ENCODE data around the gene ADH1B.
"Not testable (repeated sequence)": the region's sequence is repeated elsewhere in the genome, so short reads cannot be mapped to it uniquely, and the experiment has no call there.

Gene ADH1B

GRCh38 chr4:99323756-99324155 lies 2.6 kb upstream of the ADH1B start:
- peaks cover 32% of the 10 kb centered on the region for H3K4me1 ChIP-seq (ENCODE audit: insufficient read depth, low read length)
- H3K4me3 ChIP-seq (ENCODE audit: low read depth in 1 of 2, low read length in 2 of 2), result peak overlapping the region in 1 of 2 donors; percentile 2
- H3K9me3 ChIP-seq (ENCODE audit: low read length), result no peaks in the 10 kb centered on the region
- no peaks in the 10 kb centered on the region for H3K36me3 ChIP-seq (ENCODE audit: insufficient read depth, low read length)
- H3K27me3 ChIP-seq (ENCODE audit: control insufficient read depth in 1 of 2, insufficient read depth in 2 of 2, low read length in 2 of 2), result no peaks in the 10 kb centered on the region
- no peak overlapping the region for H3K9ac ChIP-seq (ENCODE audit: low read length)
- peak overlapping the region; percentile 63 for H3K27ac ChIP-seq (ENCODE audit: low read depth, low read length)

GRCh38 chr4:99317811-99318210 lies 3.4 kb downstream of the ADH1B start:
- H3K36me3 ChIP-seq (ENCODE audit: insufficient read depth, low read length); H3K9me3 ChIP-seq (ENCODE audit: low read length); H3K4me1 ChIP-seq (ENCODE audit: insufficient read depth, low read length); H3K9ac ChIP-seq (ENCODE audit: low read length); H3K27ac ChIP-seq (ENCODE audit: low read depth, low read length); H3K27me3 ChIP-seq (ENCODE audit: control insufficient read depth in 1 of 2, insufficient read depth in 2 of 2, low read length in 2 of 2): not testable (repeated sequence)
- H3K4me3 ChIP-seq (ENCODE audit: low read depth in 1 of 2, low read length in 2 of 2), result peak overlapping the region in 1 of 2 donors; percentile 47

- Histone ChIP-seq H3K9me3 (ENCODE audit: low read length) (no peaks in the 10 kb centered on the region), H3K9ac (ENCODE audit: low read length) (no peak overlapping the region), H3K4me3 (ENCODE audit: low read depth in 1 of 2, low read length in 2 of 2) (peak overlapping the region in 1 of 2 donors; percentile 47), H3K27ac (ENCODE audit: low read depth, low read length) (no peak overlapping the region), H3K36me3 (ENCODE audit: insufficient read depth, low read length) (peaks cover 5% of the 10 kb centered on the region), H3K4me1 (ENCODE audit: insufficient read depth, low read length) (no peaks in the 10 kb centered on the region), H3K27me3 (ENCODE audit: control insufficient read depth in 1 of 2, insufficient read depth in 2 of 2, low read length in 2 of 2) (no peaks in the 10 kb centered on the region)
Measured at GRCh38 chr4:99317354-99317753, 3.8 kb downstream of the ADH1B start.

GRCh38 chr4:99315839-99316238 lies 5.4 kb downstream of the ADH1B start:
- Histone ChIP-seq H3K9me3 (ENCODE audit: low read length) (no peaks in the 10 kb centered on the region), H3K4me3 (ENCODE audit: low read depth in 1 of 2, low read length in 2 of 2) (peak overlapping the region; percentile 18 to 35), H3K4me1 (ENCODE audit: insufficient read depth, low read length) (no peaks in the 10 kb centered on the region), H3K27me3 (ENCODE audit: control insufficient read depth in 1 of 2, insufficient read depth in 2 of 2, low read length in 2 of 2) (no peaks in the 10 kb centered on the region), H3K27ac (ENCODE audit: low read depth, low read length) (no peak overlapping the region), H3K9ac (ENCODE audit: low read length) (no peak overlapping the region), H3K36me3 (ENCODE audit: insufficient read depth, low read length) (peaks cover 5% of the 10 kb centered on the region)

- H3K9me3 ChIP-seq (ENCODE audit: low read length), result no peaks in the 10 kb centered on the region
- H3K36me3 ChIP-seq (ENCODE audit: insufficient read depth, low read length), result peaks cover 5% of the 10 kb centered on the region
- H3K27me3 ChIP-seq (ENCODE audit: control insufficient read depth in 1 of 2, insufficient read depth in 2 of 2, low read length in 2 of 2), result no peaks in the 10 kb centered on the region
- H3K27ac ChIP-seq (ENCODE audit: low read depth, low read length), result no peak overlapping the region
- H3K4me3 ChIP-seq (ENCODE audit: low read depth in 1 of 2, low read length in 2 of 2), result peak overlapping the region in 1 of 2 donors; percentile 11
- H3K9ac ChIP-seq (ENCODE audit: low read length), result no peak overlapping the region
- no peaks in the 10 kb centered on the region for H3K4me1 ChIP-seq (ENCODE audit: insufficient read depth, low read length)
Measured at GRCh38 chr4:99314211-99314610, 7.0 kb downstream of the ADH1B start.

GRCh38 chr4:99310389-99310788 lies 10.8 kb downstream of the ADH1B start:
- Histone ChIP-seq H3K9me3 (ENCODE audit: low read length) (no peaks in the 10 kb centered on the region), H3K9ac (ENCODE audit: low read length) (no peak overlapping the region), H3K27ac (ENCODE audit: low read depth, low read length) (no peak overlapping the region)

GRCh38 chr4:99305638-99306400 lies 15.4 kb downstream of the ADH1B start:
- Histone ChIP-seq H3K9me3 (ENCODE audit: low read length) (no peaks in the 10 kb centered on the region), H3K9ac (ENCODE audit: low read length) (no peak overlapping the region), H3K27me3 (ENCODE audit: control insufficient read depth in 1 of 2, insufficient read depth in 2 of 2, low read length in 2 of 2) (no peaks in the 10 kb centered on the region), H3K4me3 (ENCODE audit: low read depth in 1 of 2, low read length in 2 of 2) (no peak overlapping the region), H3K36me3 (ENCODE audit: insufficient read depth, low read length) (no peaks in the 10 kb centered on the region), H3K4me1 (ENCODE audit: insufficient read depth, low read length) (peaks cover 11% of the 10 kb centered on the region), H3K27ac (ENCODE audit: low read depth, low read length) (no peak overlapping the region)

More at GRCh38 chr4:99310389-99310788, 10.8 kb downstream of the ADH1B start:
- Histone ChIP-seq H3K4me3 (ENCODE audit: low read depth in 1 of 2, low read length in 2 of 2) (no peak overlapping the region), H3K27me3 (ENCODE audit: control insufficient read depth in 1 of 2, insufficient read depth in 2 of 2, low read length in 2 of 2) (no peaks in the 10 kb centered on the region), H3K36me3 (ENCODE audit: insufficient read depth, low read length) (no peaks in the 10 kb centered on the region), H3K4me1 (ENCODE audit: insufficient read depth, low read length) (no peaks in the 10 kb centered on the region)

GRCh38 chr4:99301376-99302164 lies 19.6 kb downstream of the ADH1B start:
- Histone ChIP-seq H3K27me3 (ENCODE audit: control insufficient read depth in 1 of 2, insufficient read depth in 2 of 2, low read length in 2 of 2) (no peaks in the 10 kb centered on the region), H3K4me1 (ENCODE audit: insufficient read depth, low read length) (peaks cover 19% of the 10 kb centered on the region), H3K4me3 (ENCODE audit: low read depth in 1 of 2, low read length in 2 of 2) (no peak overlapping the region), H3K9ac (ENCODE audit: low read length) (no peak overlapping the region), H3K36me3 (ENCODE audit: insufficient read depth, low read length) (no peaks in the 10 kb centered on the region), H3K9me3 (ENCODE audit: low read length) (no peaks in the 10 kb centered on the region), H3K27ac (ENCODE audit: low read depth, low read length) (peak overlapping the region; percentile 10)

- Histone ChIP-seq H3K27me3 (ENCODE audit: control insufficient read depth in 1 of 2, insufficient read depth in 2 of 2, low read length in 2 of 2) (no peaks in the 10 kb centered on the region), H3K9me3 (ENCODE audit: low read length) (no peaks in the 10 kb centered on the region), H3K36me3 (ENCODE audit: insufficient read depth, low read length) (no peaks in the 10 kb centered on the region), H3K4me3 (ENCODE audit: low read depth in 1 of 2, low read length in 2 of 2) (no peak overlapping the region), H3K27ac (ENCODE audit: low read depth, low read length) (peak overlapping the region; percentile 23), H3K4me1 (ENCODE audit: insufficient read depth, low read length) (peaks cover 19% of the 10 kb centered on the region), H3K9ac (ENCODE audit: low read length) (no peak overlapping the region)
Measured at GRCh38 chr4:99300934-99301333, 20.3 kb downstream of the ADH1B start.

GRCh38 chr4:99293357-99293756 lies 27.8 kb downstream of the ADH1B start:
- H3K4me3 ChIP-seq (ENCODE audit: low read depth in 1 of 2, low read length in 2 of 2), result no peak overlapping the region
- H3K27me3 ChIP-seq (ENCODE audit: control insufficient read depth in 1 of 2, insufficient read depth in 2 of 2, low read length in 2 of 2), result no peaks in the 10 kb centered on the region
- no peaks in the 10 kb centered on the region for H3K9me3 ChIP-seq (ENCODE audit: low read length)
- H3K27ac ChIP-seq (ENCODE audit: low read depth, low read length), result no peak overlapping the region
- H3K36me3 ChIP-seq (ENCODE audit: insufficient read depth, low read length), result no peaks in the 10 kb centered on the region
- H3K9ac ChIP-seq (ENCODE audit: low read length), result no peak overlapping the region
- no peaks in the 10 kb centered on the region for H3K4me1 ChIP-seq (ENCODE audit: insufficient read depth, low read length)

- Histone ChIP-seq H3K4me1 (ENCODE audit: insufficient read depth, low read length) (no peaks in the 10 kb centered on the region), H3K9me3 (ENCODE audit: low read length) (no peaks in the 10 kb centered on the region), H3K4me3 (ENCODE audit: low read depth in 1 of 2, low read length in 2 of 2) (no peak within 1 kb of the TSS), H3K9ac (ENCODE audit: low read length) (no peak within 1 kb of the TSS), H3K36me3 (ENCODE audit: insufficient read depth, low read length) (no peaks in the 10 kb centered on the region), H3K27ac (ENCODE audit: low read depth, low read length) (no peak within 1 kb of the TSS), H3K27me3 (ENCODE audit: control insufficient read depth in 1 of 2, insufficient read depth in 2 of 2, low read length in 2 of 2) (no peaks in the 10 kb centered on the region)
Measured at GRCh38 chr4:99290848-99291786, 30.1 kb downstream of the ADH1B start, which contains the start of gene ADH1A. Gene ADH1A (minus strand): TSS chr4:99290985. CDS start chr4:99290914, 71 bp downstream.

Measured in muscle layer of colon (tissue), 2 donors.